Panc1 (cell line): ENCODE data around the gene ENGASE. TPM values are rescaled to one million over a fixed set of nuclear protein-coding genes. Genes with fewer than 3 reads are reported as not detected.

Experiments
- ATAC-seq: fragments of 200-7000 bp; cut with Tn5 transposase; 2 replicates; pipeline ENCODE4 v1.9.1; 2020; ENCODE audit warnings: mild to moderate bottlenecking, moderate library complexity
- BruUV-seq: library from RNA; stranded (reverse); fragments of 400-500 nt; replicated peaks from 2 replicates; lab custom pipeline; 2021; lab: Mats Ljungman, UMichigan
- CTCF ChIA-PET: fragments of 300-600 bp; sonication (Branson Sonifier 250); formaldehyde crosslinking; loops from one replicate; lab custom pipeline; 2022; ENCODE audit warnings: antibody characterized with exemption; lab: Charles Lee
- POLR2A ChIA-PET: fragments of 300-600 bp; sonication (Branson Sonifier 250); formaldehyde crosslinking; loops from one replicate; lab custom pipeline; 2022; ENCODE audit warnings: antibody characterized with exemption; lab: Charles Lee
- DNase-seq: peaks from one replicate; pipeline ENCODE4 v3.0.0-alpha.2; 2010; ENCODE audit warnings: low read depth, low spot score
- H3K27ac ChIP-seq: 2 replicates; pipeline ENCODE4 v1.5.1; 2011; ENCODE audit warnings: mild to moderate bottlenecking, low read length, inconsistent platforms
- H3K27me3 ChIP-seq: fragments of 200-500 bp; sonication (Bioruptor generic); 2 replicates; pipeline ENCODE4 v1.6.0; 2014; ENCODE audit warnings: low read length, inconsistent platforms; ENCODE audit not compliant: control insufficient read depth, insufficient read depth
- H3K36me3 ChIP-seq: fragments of 200-500 bp; sonication (Bioruptor generic); 2 replicates; pipeline ENCODE4 v1.5.1; 2014; ENCODE audit warnings: inconsistent platforms, mild to moderate bottlenecking, low read length, moderate library complexity; ENCODE audit not compliant: control insufficient read depth, insufficient read depth
- H3K4me1 ChIP-seq: 2 replicates; pipeline ENCODE4 v1.5.1; 2011; ENCODE audit warnings: inconsistent platforms, mild to moderate bottlenecking, low read length, moderate library complexity; ENCODE audit not compliant: control insufficient read depth, insufficient read depth
- H3K4me3 ChIP-seq, 2 experiments: 2 replicates each; pipeline ENCODE4 v1.5.1; 2011 to 2012; ENCODE audit warnings: low read depth in 2 of 2, low read length in 2 of 2, mild to moderate bottlenecking in 2 of 2, inconsistent platforms in 1 of 2, moderate library complexity in 1 of 2
- H3K9me3 ChIP-seq: fragments of 200-500 bp; sonication (Bioruptor generic); 2 replicates; pipeline ENCODE4 v1.5.1; 2014; ENCODE audit warnings: low read depth, mild to moderate bottlenecking, inconsistent platforms, low read length, moderate library complexity; ENCODE audit not compliant: control insufficient read depth, insufficient read depth
- POLR2AphosphoS5 ChIP-seq: IDR thresholded peaks from 2 replicates; pipeline ENCODE4 v1.6.1; 2012; ENCODE audit warnings: mild to moderate bottlenecking, low read depth, low read length, moderate library complexity
- SIN3A ChIP-seq: IDR thresholded peaks from 2 replicates; pipeline ENCODE4 v1.6.1; 2012; ENCODE audit warnings: low read depth, mild to moderate bottlenecking, low read length, moderate library complexity, borderline replicate concordance; ENCODE audit not compliant: insufficient read depth
- TCF7L2 ChIP-seq: IDR thresholded peaks from 2 replicates; pipeline ENCODE4 v1.6.1; 2011; ENCODE audit warnings: mild to moderate bottlenecking, low read depth, low read length, inconsistent platforms
- in situ Hi-C: cut with HindIII; loops from 2 replicates; pipeline ENCODE4 v1.10.0; 2016; ENCODE audit warnings: low sequenced_read_pairs, low pct_unique_long_range_greater_than_20kb
- intact Hi-C: fragments of 100-400 bp; cut with micrococcal nuclease; formaldehyde crosslinking; loops from one replicate; pipeline ENCODE4 v1.10.0; 2022; ENCODE audit not compliant: unreplicated experiment
- total RNA-seq: library from RNA; stranded (reverse); gene quantifications from one replicate; pipeline ENCODE4 v1.2.1, GENCODE V29; 2021; ENCODE audit not compliant: unreplicated experiment
- TF ChIP-seq, protein P1 (sequence below), 2 experiments: IDR thresholded peaks; 2 replicates each; pipeline ENCODE4 v1.6.1; 2011 to 2012; ENCODE audit warnings: low read depth in 2 of 2, control low read depth in 1 of 2, low read length in 1 of 2, mild to moderate bottlenecking in 1 of 2, moderate library complexity in 1 of 2; ENCODE audit not compliant: insufficient read depth in 1 of 2
- TF ChIP-seq, protein P2 (sequence below): fragments of 450-650 bp; IDR thresholded peaks from 2 replicates; pipeline ENCODE4 v1.5.1; 2017; ENCODE audit warnings: mild to moderate bottlenecking

Gene ENGASE
- total RNA-seq, 1 experiment from 2014 or later = 32.3 TPM

DNA sequence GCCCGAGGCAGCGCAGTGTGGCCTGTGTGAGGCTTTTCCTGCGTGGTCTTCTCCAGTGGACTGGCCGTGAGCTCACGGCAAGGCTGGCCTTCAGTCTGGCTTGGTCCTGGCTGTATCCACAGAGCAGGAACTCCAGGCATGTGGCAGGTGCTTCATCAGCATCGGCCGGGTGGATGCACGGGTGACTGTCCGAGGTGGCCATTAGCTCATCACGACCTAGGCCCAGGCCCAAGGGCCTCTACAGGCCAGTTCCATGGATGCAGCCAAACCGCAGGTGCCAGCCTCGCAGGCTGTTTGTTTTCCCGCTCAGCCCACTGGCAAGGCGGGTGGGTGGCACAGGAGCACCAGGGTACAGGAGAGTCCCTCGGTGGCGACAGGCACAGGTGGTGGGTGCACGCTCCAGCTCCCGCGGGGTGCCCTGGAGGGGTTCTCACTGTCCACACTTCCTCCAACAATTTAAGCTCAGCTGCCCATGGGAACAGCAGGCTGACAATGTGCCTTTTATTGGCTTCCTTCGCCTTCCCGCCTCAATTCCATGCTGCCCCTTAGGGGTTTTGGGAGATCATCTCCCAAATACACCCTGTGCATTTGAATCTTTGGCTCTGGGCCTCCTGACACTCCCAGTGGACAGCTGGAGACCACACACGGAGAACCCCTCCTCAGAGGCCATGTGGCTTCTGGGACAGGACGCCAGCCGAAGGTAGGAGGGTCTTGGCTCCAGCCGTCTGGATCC lies 33.0 kb downstream of the ENGASE start:
- no peaks in the 10 kb centered on the region for H3K4me1 ChIP-seq
- BruUV-seq = no TSS peak
- POLR2A ChIA-PET = no interaction called here
- no peaks in the 10 kb centered on the region; the same call in 1 of the 2 replicates for H3K27me3 ChIP-seq
- DNase-seq (no peak), ATAC-seq (no peak)
- H3K4me3 ChIP-seq = no peak overlapping the region
- in situ Hi-C loops (no loop called here), intact Hi-C loops (no loop called here)
- no peak overlapping the region for H3K27ac ChIP-seq
- CTCF ChIA-PET = no interaction called here
- TF ChIP-seq, protein P1, sequence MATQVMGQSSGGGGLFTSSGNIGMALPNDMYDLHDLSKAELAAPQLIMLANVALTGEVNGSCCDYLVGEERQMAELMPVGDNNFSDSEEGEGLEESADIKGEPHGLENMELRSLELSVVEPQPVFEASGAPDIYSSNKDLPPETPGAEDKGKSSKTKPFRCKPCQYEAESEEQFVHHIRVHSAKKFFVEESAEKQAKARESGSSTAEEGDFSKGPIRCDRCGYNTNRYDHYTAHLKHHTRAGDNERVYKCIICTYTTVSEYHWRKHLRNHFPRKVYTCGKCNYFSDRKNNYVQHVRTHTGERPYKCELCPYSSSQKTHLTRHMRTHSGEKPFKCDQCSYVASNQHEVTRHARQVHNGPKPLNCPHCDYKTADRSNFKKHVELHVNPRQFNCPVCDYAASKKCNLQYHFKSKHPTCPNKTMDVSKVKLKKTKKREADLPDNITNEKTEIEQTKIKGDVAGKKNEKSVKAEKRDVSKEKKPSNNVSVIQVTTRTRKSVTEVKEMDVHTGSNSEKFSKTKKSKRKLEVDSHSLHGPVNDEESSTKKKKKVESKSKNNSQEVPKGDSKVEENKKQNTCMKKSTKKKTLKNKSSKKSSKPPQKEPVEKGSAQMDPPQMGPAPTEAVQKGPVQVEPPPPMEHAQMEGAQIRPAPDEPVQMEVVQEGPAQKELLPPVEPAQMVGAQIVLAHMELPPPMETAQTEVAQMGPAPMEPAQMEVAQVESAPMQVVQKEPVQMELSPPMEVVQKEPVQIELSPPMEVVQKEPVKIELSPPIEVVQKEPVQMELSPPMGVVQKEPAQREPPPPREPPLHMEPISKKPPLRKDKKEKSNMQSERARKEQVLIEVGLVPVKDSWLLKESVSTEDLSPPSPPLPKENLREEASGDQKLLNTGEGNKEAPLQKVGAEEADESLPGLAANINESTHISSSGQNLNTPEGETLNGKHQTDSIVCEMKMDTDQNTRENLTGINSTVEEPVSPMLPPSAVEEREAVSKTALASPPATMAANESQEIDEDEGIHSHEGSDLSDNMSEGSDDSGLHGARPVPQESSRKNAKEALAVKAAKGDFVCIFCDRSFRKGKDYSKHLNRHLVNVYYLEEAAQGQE (IDR thresholded peaks at IDR 0.05; ENCODE audit: insufficient read depth in 1 of 2, low read depth in 2 of 2, low read length in 1 of 2) = no peak
- TF ChIP-seq, protein P2, sequence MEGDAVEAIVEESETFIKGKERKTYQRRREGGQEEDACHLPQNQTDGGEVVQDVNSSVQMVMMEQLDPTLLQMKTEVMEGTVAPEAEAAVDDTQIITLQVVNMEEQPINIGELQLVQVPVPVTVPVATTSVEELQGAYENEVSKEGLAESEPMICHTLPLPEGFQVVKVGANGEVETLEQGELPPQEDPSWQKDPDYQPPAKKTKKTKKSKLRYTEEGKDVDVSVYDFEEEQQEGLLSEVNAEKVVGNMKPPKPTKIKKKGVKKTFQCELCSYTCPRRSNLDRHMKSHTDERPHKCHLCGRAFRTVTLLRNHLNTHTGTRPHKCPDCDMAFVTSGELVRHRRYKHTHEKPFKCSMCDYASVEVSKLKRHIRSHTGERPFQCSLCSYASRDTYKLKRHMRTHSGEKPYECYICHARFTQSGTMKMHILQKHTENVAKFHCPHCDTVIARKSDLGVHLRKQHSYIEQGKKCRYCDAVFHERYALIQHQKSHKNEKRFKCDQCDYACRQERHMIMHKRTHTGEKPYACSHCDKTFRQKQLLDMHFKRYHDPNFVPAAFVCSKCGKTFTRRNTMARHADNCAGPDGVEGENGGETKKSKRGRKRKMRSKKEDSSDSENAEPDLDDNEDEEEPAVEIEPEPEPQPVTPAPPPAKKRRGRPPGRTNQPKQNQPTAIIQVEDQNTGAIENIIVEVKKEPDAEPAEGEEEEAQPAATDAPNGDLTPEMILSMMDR = no peak
- no peak for TF ChIP-seq SIN3A
- no peak for TF ChIP-seq POLR2AphosphoS5
- H3K9me3 ChIP-seq = no peaks in the 10 kb centered on the region
- H3K36me3 ChIP-seq = no peaks in the 10 kb centered on the region

DNA sequence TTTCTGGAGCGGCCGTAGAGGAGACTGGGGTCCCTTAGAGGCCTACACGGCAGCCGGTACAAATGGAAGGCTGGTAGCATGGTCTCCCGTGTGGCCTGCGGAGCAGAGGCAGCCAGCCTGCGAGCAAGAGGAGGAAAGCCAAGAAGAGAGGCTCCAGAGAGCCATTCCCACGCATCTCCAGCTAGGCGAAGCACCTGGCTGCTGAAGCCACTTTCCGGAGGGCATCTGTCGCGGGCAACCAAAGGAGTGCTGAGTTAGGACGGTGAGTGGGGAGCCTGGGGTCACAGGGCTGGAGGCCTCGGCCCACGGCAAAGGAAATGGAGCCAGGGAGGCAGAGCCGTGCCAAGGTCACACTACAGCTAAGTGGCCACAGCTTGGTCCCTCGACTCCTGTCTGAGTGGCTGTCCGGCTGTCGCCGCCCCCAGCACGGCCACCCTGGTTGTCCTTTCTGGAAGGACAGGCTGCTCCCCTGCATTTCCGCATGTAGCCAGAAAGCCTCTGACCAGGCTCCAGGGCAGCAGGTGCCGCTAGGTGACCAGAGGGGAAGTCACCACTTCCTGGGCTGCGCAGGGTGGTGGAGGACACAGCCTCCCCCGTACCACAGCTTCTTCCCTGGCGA lies 33.7 kb downstream of the ENGASE start:
- TF ChIP-seq SIN3A (no peak), TCF7L2 (no peak), POLR2AphosphoS5 (no peak)
- TF ChIP-seq, protein P2 = no peak
- TF ChIP-seq, protein P1 (IDR thresholded peaks at IDR 0.05; ENCODE audit: insufficient read depth in 1 of 2, low read depth in 2 of 2, low read length in 1 of 2) = no peak
- in situ Hi-C loops (no loop called here), intact Hi-C loops (no loop called here)
- H3K4me3 ChIP-seq = no peak overlapping the region
- no peak overlapping the region for H3K27ac ChIP-seq
- H3K4me1 ChIP-seq = no peaks in the 10 kb centered on the region
- no peak for DNase-seq
- H3K27me3 ChIP-seq = no peaks in the 10 kb centered on the region; the same call in 1 of the 2 replicates
- ChIA-PET CTCF (no interaction called here), POLR2A (no interaction called here)
- BruUV-seq = no TSS peak
- H3K36me3 ChIP-seq = no peaks in the 10 kb centered on the region
- no peak for ATAC-seq
- H3K9me3 ChIP-seq = no peaks in the 10 kb centered on the region
